Measurements from ENCODE around the gene HNRNPM.

Gene HNRNPM

DNA sequence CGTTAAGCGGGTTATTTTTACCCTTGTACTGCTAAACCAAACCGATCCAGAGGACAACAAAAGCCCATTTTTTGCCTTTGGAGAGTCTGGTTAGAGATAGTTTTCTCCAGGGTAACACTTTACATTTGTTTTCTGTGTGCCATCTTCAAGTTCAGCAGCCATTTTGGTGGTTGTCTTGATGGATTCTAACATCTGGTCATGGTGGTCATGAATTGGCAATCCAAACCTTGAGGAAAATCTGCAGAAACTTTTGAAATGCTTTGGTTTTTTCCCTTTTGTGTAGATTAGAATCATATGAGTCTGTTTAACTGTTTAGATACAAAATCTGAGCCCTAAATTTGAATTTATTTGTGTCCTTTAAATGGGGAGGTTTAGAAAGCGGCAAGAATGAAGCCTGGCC lies 16.6 kb downstream of the HNRNPM start:
- DNase-seq = no peak

DNA sequence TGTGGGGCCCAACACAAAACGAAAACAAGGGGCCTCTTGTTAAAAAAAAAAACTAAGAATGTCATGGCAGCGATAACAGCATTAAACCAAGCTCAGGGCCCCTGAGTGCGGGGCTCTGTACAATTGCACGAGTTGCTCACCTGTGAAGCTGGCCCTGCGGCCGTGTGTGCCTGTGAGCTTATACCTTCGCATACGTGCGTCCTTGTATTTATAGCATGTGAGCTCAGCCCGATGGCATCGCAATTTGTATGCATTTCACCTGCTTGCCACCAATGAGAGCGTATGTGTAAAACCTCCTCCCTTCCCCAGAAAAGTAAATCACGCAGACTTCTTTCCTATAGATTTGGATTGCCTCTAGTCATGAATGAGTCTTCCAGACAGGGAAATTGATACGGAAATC lies 17.1 kb downstream of the HNRNPM start:
- DNase-seq = no peak

DNA sequence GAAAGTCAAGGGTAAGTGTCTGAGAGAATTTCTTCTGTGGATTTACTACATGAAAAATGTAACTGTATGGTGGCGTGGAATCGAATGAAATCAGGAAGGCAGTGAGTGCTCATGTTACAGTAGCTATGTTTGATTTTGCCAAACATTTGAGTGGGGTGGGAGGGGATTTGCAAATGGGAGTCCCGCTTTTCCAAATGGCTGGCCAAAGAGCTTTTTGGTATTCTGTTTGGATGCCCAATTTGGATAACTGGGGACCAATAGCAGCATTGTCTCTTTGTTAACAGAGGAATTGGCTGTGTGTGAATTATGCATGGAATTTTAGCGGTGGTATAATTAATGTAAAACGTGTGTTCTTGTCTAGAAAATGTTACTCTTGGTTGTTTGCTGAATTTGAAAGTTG lies 17.8 kb downstream of the HNRNPM start:
- no peak for DNase-seq

DNA sequence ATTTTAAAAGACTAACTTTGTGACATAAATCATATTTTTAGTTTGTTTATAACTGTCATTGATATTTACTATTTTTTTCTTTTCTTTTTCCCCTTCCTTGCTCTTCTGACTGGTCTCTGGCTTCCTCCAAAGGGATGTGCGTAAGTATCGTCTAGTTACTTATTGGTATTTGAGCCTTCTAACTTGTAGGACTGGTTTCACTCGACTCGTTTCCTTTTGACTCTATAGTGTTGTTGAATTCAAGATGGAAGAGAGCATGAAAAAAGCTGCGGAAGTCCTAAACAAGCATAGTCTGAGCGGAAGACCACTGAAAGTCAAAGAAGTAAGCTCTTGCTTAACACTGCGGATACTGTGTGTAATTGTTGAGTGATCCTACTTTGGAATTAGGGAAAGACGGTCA lies 18.6 kb downstream of the HNRNPM start:
- no peak for DNase-seq

DNA sequence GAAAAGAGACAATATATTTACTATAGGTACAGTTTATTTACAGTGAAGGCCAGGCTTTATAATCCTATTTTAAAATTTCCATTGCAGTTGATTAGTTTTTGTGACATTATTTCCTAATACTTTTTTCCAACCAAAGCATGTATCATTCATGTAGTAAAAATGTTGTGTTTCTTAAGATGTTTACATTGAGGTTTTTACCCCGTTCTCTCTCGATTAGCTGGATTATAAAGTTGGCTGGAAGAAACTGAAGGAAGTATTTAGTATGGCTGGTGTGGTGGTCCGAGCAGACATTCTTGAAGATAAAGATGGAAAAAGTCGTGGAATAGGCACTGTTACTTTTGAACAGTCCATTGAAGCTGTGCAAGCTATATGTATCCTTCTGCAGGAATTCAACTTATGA lies 21.2 kb downstream of the HNRNPM start:
- DNase-seq = no peak

GRCh38 chr19:8468124-8468523 lies 23.3 kb downstream of the HNRNPM start:
- DNase-seq = no peak

DNA sequence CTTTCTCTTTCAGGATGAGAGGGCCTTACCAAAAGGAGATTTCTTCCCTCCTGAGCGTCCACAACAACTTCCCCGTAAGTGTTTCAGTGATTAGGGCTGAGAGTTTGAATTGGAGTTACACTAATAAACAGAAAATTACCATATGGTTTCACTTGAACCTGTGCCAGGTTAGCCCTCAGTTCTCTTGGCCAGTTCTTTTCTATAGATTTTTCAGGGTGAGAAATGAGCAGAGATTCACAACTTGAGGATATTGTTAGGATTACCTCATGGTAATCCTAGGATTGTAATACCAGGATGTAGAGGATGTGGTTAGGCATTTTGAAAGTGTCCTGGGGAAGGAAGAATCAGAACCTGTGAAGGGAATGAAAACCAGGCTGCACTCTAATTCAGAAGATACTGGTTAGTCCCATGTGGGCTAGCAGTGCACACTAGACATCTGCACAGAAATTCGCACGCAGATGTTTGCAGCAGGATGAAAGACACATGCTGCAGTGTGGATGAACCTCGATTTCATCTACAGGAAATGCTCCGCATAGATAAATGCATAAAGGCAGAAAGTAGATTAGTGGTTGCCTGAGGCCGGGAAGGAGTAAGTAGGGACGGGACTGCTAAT lies 24.1 kb downstream of the HNRNPM start:
- no peak for DNase-seq

DNA sequence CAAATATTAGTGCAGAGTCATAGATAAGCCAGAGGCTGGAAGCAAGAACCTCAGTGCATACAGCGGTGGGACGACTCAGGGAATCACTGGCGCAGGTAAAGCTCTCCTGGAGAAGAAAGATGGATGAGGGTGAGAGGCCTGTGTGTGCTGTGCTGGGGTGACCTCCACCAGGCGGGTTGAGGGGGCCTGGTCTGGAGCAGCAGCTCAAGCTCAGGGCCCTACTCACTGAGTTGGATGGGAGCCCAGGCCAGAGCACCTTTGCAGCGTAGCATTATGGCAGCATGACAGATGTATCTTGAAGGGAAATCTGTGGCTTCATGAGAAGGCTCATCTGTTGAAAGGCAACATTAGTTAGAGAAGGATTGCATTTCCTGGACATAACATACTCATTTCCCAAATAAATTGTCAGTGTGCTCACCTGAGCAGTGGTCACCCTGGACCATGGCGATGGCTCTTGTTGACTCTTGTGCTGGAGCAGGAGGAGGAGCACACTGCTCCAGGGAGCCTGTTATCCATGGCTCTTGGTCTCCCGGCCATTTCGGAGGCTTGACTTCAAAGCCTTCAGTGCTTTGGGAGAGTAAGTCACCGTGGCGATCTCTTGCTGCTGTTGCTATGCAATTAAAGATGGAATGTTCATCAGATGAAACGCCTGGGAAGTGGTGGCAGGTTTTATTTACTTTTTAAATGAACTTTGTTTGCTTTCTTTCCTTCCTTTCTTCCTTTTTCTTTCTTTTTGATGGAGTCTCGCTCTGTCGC lies 25.0 kb downstream of the HNRNPM start:
- no peak for DNase-seq

- no peak for DNase-seq
These were observed 29.1 kb downstream of the HNRNPM start for GRCh38 chr19:8473648-8474476.

DNA sequence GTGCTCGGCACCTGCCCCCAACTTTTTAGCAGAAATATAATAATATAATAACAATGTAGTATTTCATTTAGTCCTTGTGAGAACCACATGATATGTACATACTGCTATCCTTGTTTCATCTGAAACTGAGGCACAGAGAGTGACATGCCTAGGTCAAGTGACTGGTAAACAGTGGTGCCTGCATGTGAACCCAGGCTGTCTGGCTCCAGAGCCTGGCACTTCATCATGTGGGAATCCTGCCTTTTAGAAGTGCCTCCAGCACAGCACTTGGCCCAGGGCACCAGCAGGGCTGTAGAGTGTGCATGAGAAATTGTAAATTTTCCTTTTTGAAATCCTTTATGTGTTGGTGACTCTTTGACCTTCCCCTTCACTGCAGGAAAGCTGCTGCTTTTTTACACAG lies 30.2 kb downstream of the HNRNPM start:
- DNase-seq = no peak

- DNase-seq = no peak
These were observed 31.7 kb downstream of the HNRNPM start for GRCh38 chr19:8476524-8476923.

GRCh38 chr19:8477889-8478288 lies 33.1 kb downstream of the HNRNPM start:
- no peak for DNase-seq

- no peak for DNase-seq
These were observed 33.8 kb downstream of the HNRNPM start for GRCh38 chr19:8478598-8478997.

GRCh38 chr19:8481201-8481600 lies 36.4 kb downstream of the HNRNPM start:
- DNase-seq = no peak

DNA sequence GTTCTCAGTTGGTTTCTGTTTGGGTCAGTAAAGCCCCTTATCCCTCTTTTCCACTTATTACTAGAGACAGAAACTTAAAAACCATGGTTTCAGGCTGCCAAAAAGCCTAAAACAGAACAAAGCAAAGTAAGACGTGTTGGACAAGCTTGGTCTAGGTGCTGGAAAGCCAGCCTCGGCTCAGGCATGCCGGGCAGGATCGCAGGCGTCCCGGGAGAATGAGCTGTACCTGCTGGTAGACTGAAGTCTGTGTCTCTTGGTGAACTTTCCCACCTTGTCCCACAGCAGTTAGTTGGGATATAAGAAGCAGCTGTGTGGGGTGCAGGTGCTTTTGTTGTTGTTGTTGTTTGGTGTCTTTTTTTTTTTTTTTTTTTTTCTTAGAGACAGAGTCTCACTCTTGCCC lies 36.8 kb downstream of the HNRNPM start:
- no peak for DNase-seq

- no peak for DNase-seq
These were observed 37.9 kb downstream of the HNRNPM start for GRCh38 chr19:8482696-8483095.

- DNase-seq = no peak
These were observed 38.4 kb downstream of the HNRNPM start for GRCh38 chr19:8483165-8483564.

DNA sequence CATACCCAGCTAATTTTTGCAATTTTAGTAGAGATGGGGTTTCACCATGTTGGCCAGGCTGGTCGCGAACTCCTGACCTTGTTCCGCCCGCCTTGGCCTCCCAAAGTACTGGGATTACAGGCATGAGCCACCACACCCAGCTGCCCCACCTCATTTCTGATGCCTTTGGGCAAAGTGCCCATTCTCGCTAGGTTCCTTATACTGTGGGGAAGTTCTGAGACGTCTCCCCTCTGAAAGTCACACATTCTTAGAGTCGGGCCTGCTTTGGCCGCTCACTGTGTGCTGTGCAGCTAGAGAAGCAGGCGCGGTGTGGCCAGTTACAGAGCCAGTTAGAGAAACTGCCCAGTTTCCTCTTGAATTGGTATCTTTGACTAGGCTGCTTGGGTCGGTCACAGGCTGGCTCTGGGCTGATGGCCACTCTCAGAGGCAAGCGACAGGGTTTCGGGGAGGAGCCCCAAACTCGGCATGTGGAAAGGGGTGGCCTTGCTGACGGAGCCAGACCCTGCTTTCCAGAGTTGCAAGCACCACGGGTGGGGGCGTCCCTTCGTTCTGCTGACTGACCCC lies 39.6 kb downstream of the HNRNPM start:
- DNase-seq = no peak

DNA sequence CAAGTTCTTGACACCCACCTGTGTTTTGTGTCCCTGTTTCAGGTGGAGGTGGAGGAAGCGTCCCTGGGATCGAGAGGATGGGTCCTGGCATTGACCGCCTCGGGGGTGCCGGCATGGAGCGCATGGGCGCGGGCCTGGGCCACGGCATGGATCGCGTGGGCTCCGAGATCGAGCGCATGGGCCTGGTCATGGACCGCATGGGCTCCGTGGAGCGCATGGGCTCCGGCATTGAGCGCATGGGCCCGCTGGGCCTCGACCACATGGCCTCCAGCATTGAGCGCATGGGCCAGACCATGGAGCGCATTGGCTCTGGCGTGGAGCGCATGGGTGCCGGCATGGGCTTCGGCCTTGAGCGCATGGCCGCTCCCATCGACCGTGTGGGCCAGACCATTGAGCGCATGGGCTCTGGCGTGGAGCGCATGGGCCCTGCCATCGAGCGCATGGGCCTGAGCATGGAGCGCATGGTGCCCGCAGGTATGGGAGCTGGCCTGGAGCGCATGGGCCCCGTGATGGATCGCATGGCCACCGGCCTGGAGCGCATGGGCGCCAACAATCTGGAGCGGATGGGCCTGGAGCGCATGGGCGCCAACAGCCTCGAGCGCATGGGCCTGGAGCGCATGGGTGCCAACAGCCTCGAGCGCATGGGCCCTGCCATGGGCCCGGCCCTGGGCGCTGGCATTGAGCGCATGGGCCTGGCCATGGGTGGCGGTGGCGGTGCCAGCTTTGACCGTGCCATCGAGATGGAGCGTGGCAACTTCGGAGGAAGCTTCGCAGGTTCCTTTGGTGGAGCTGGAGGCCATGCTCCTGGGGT lies 41.0 kb downstream of the HNRNPM start:
- no peak for DNase-seq

GRCh38 chr19:8486661-8487136 lies 41.9 kb downstream of the HNRNPM start:
- no peak for DNase-seq

- DNase-seq = peak; percentile 64
These were observed 42.5 kb downstream of the HNRNPM start for GRCh38 chr19:8487137-8487851.

- no peak for DNase-seq
These were observed 43.6 kb downstream of the HNRNPM start for GRCh38 chr19:8488365-8488764.
